Effector CD8-positive, alpha-beta T cell (primary cell): Measurements from ENCODE around the gene CD68.
A peak's percentile ranks its signal among the peaks of the same experiment; 100 is the strongest.
"Not testable (repeated sequence)": the region's sequence is repeated elsewhere in the genome, so short reads cannot be mapped to it uniquely, and the experiment has no call there.

ENCODE experiments used
- DNase-seq: peaks from one replicate; lab custom pipeline; 2025; lab: John Stamatoyannopoulos, UW

The CD68 gene

DNA sequence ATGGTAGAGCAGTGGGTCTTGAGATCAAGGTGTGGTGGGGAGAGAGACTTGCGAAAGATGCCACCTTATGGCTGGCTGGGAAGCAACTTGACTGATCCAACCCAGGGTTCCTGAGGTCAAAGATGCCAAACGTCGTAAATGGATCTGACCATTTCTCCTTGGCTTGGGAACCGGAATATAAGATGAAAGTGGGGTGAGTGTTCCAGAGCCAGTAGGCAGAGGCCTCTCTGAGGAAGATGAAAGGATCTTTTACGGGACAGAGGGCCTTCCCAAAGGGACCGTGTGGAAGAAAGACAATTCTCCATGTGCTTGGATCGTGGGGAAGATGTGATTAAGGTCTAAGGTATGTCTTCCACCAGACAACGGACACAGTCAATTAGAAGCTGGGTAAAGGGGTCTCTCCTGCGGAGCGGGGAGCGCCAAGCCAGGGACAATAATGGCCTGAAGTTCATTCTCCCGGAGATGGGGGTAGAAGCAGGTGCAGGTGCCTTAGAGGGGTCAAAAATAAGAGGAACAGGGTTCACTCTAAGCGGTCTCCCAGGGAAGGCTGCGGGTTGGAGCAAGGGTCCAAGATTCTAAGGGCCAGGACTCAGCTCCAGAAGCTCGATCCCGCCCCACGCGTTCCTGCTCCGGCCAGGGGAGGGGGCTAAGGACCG, 34.5 kb downstream of the CD68 start:
- DNase-seq: no peak

- peak; percentile 97 for DNase-seq
These were observed 35.2 kb downstream of the CD68 start, which contains the start of gene FXR2 for GRCh38 chr17:7614425-7615264. Gene FXR2 (minus strand): TSS chr17:7614897. CDS start chr17:7614532, 365 bp downstream.

GRCh38 chr17:7615265-7615747, 35.9 kb downstream of the CD68 start:
- DNase-seq: no peak

DNA sequence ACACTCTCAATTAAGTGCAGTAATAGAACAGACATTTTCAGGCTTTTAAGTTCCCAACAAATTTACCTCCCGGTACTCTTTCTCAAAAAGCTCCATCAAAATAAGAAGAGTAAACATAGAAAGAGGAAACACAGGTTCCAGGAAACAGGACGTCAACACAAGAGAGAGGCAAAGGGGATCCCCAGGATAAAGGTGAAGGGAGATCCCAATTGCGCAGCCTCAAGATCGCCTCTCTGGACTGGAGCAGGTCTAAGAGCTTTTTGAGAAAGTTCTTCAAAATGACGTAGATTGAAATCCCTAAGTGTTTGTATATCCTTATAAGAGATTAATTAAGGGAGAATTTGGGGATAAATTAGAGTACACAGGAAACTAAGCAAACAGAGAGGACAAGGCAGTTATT, 39.2 kb downstream of the CD68 start:
- DNase-seq: no peak

GRCh38 chr17:7620835-7621234, 41.4 kb downstream of the CD68 start:
- DNase-seq: no peak

DNA sequence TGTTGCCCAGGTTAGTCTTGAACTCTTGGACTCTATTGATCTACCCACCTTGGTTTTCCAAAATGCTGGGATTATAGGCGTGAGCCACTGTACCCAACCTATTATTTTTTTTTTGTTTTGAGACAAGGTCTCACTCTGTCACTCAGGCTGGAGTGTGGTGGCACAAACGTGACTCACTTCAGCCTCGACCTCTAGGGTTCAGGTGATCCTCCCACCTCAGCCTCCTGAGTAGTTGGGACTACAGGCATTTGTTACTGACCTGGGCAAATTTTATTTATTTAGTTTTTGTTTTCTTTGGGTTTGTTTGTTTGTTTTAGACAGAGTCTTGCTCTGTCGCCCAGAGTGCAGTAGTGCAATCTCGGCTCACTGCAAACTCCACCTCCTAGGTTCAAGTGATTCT, 44.2 kb downstream of the CD68 start:
- no peak for DNase-seq

GRCh38 chr17:7625749-7626148, 46.3 kb downstream of the CD68 start:
- DNase-seq: not testable (repeated sequence)

DNA sequence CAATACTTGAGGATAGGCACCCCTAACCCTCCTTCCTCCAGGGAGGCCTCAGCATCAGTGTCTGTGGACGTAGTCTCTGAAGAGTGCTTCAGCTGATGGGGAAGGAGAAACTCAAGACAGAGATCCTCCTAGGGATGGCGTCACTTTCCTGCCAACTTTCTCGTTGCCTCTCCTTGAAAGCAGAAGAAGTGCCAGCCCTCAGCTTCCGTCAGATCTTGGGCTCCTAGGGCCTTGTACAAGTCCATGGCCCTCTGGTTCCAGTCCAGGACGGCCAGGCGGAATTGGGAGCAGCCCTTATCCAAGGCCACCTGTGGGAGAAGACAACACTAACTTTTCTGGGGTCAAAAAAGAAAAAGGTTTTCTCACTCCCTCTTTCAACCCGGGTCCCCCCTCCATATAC, 46.9 kb downstream of the CD68 start:
- no peak for DNase-seq

GRCh38 chr17:7626956-7627249, 47.5 kb downstream of the CD68 start:
- DNase-seq: no peak

- DNase-seq: peak; percentile 85
These were observed 48.0 kb downstream of the CD68 start, which contains the start of gene SAT2 for GRCh38 chr17:7627250-7628121. Gene SAT2 (minus strand): TSS chr17:7627821. CDS start chr17:7627635, 186 bp downstream.

DNA sequence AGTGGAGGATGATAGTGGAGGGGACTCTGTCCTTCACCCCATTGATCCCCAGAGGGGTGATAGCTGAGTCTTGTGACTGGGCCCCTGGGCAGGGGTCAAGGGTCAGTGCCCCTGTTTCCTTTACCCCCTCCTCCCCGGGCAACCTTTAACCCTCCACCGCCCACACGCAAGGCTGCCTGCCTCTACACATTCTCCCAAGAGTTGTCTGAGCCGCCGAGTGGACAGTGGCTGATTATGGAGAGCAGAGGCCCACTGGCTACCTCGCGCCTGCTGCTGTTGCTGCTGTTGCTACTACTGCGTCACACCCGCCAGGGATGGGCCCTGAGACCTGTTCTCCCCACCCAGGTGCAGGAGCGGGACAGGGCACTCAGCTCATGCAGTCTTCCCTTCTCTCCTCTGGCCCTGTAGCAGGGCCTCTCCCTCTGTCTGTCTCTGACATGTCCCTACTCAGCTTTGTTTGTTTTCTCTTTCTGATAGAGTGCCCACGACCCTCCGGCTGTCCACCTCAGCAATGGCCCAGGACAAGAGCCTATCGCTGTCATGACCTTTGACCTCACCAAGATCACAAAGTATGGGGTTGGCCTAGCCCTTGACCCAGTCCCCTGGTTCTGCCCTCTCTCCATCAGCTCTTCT, 50.6 kb downstream of the CD68 start, which contains the start of gene SHBG:
TSS of gene SHBG (plus strand) at position 197 of the 633 bp plus-strand sequence. CDS start at position 235, 38 bp downstream.
- no peak for DNase-seq
